Measurements from ENCODE around the gene PGLYRP4. TPM values are rescaled to one million over a fixed set of nuclear protein-coding genes. Genes with fewer than 3 reads are reported as not detected.

Gene PGLYRP4
- polyA plus RNA-seq, 3 donors from 2014 or later: not detected

DNA sequence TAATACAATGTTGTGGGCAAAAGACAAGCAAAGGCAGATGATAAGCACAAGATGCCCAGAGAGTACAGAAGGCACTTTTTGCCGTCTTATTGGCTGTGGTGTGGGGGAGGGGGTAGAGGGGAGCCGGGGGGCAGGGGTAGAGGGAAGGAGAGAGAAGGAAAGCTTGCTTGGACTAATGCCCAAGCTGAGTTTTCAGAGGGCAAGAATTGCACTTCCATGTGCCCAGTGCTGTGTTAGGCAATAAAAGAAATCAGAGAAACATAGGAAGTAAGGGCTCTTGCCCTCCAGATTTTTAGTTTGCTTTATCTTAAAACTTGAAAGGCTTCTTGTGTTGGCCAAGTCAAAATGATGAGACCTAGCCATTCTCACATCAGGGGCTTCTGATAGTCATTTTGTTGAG is 18.4 kb upstream of the PGLYRP4 start:
- Mint-ChIP-seq H3K36me3 (peaks cover 0 to 3% (median 0%) of the 10 kb centered on the region in 3 donors), H3K27me3 (ENCODE audit: low read depth in 3 of 3) (peaks cover 4 to 10% (median 4%) of the 10 kb centered on the region in 3 donors), H3K9me3 (no peaks in the 10 kb centered on the region), H3K27ac (no peak overlapping the region), H3K4me1 (no peaks in the 10 kb centered on the region), H3K4me3 (no peak overlapping the region)
- DNase-seq: no peak

DNA sequence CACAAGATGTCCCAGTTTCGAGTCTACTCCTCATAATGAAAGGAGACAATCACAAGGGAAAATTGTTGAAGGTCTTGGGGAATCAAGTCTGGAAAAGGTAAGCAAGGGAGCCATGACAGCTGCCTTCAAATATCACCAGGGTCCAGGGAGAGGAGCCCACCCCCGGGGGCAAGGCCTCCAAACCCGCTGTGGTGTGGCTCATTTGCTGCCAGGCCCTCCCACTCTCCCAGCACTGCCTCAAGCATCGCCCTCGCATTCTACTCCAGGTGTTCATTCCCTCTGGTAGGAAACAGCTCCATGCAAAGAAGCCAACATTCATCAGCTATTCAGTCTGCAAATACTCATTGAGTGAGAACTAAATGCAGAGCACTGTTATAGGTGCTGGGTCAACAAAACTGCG is 17.6 kb upstream of the PGLYRP4 start:
- Mint-ChIP-seq H3K4me3 (no peak overlapping the region), H3K27ac (peak overlapping the region in 1 of 6 donors; percentile 4), H3K4me1 (no peaks in the 10 kb centered on the region), H3K27me3 (ENCODE audit: low read depth in 3 of 3) (peaks cover 4 to 10% (median 4%) of the 10 kb centered on the region in 3 donors), H3K9me3 (no peaks in the 10 kb centered on the region), H3K36me3 (peaks cover 0 to 3% (median 0%) of the 10 kb centered on the region in 3 donors)
- DNase-seq: no peak

DNA sequence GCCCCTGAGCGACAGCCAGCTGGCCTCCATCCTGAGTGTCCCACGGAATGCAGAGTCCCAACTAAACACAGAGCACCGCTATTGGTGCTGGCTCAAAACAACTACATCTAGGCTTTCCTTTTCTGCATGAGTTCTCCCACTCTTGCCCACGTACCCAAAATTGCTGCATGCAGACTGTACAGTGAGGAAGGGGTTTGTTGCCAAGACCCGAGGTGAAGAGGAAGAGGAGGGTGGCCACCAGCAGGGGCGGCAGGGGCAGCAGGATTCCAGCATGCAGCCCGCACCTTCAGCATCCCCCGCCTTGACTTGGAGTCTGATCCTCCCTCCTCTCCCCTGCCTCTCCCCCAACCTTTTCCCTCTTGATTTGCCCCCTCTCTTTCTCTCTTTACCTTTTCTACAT is 17.1 kb upstream of the PGLYRP4 start:
- Mint-ChIP-seq H3K4me1 (no peaks in the 10 kb centered on the region), H3K36me3 (peaks cover 0 to 3% (median 0%) of the 10 kb centered on the region in 3 donors), H3K27ac (no peak overlapping the region), H3K27me3 (ENCODE audit: low read depth in 3 of 3) (peaks cover 4 to 10% (median 4%) of the 10 kb centered on the region in 3 donors), H3K9me3 (no peaks in the 10 kb centered on the region), H3K4me3 (no peak overlapping the region)
- no peak for DNase-seq

DNA sequence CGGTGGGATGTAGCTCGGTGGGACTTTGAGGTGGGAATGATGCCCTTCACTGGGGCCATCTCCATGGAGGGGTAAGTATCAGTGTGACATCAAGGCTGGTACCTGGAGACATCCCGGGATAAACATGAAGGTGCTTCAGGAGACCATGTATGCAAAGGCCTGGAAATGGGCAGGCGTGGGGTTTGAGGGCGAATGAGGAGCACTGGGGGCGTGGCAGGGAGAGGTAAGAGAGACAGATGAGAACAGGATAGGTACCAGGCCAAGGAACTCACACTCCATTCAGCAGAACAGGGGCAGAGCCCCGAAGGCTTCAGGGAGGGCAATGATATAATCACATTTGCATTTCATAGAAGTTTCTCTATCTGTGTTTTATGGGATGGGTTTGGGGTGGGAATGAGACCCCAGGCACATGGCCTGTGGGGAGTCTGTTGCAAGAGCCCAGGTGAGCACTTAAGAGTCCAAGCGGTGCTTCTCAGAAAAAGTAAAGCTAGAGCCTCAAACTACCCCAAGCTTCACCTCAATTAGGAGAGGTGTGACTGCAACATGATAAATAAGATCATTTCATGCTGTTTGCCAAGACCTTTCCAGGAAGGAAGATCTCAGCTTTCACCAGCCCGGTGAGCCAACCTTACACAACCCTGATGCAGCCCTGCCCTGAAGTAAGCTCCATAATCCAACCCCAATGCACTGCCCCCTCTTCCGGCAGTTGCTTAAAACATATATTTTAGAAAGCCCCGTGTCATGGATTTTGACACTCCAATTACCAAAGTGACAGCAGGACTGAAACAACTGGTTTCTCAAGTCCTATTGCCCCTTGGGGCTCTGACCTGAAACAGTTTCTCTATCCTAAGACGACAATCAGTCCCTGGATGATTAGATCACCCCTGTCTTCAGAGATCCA is 16.4 kb upstream of the PGLYRP4 start:
- Mint-ChIP-seq H3K27ac (no peak overlapping the region), H3K27me3 (ENCODE audit: low read depth in 3 of 3) (peaks cover 4 to 9% (median 4%) of the 10 kb centered on the region in 3 donors), H3K9me3 (no peaks in the 10 kb centered on the region), H3K36me3 (peaks cover 0 to 3% (median 0%) of the 10 kb centered on the region in 3 donors), H3K4me1 (no peaks in the 10 kb centered on the region), H3K4me3 (no peak overlapping the region)
- no peak for DNase-seq

DNA sequence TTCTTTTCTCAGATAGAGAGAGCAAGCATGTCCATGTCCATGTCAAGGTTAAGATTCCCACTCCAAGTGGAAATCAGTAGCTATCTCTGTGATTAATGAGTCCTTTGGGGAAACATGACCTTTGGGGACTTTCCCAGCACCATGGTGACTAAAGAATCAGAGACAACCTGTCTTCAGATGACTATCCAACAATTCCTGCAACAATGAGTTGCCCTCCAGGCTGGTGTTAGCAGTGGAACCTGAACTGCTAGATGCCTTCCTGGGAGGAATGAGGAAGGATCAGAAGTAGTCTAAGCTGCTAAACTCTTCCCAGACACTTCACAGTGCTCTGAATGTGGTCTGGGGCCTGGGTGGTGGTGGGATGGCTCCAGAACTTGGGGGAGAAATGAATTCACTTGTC is 15.5 kb upstream of the PGLYRP4 start:
- Mint-ChIP-seq H3K4me3 (no peak overlapping the region), H3K27ac (no peak overlapping the region), H3K4me1 (no peaks in the 10 kb centered on the region), H3K36me3 (peaks cover 0 to 3% (median 0%) of the 10 kb centered on the region in 3 donors), H3K9me3 (no peaks in the 10 kb centered on the region), H3K27me3 (ENCODE audit: low read depth in 3 of 3) (peaks cover 2 to 9% (median 4%) of the 10 kb centered on the region in 3 donors)
- DNase-seq: no peak

DNA sequence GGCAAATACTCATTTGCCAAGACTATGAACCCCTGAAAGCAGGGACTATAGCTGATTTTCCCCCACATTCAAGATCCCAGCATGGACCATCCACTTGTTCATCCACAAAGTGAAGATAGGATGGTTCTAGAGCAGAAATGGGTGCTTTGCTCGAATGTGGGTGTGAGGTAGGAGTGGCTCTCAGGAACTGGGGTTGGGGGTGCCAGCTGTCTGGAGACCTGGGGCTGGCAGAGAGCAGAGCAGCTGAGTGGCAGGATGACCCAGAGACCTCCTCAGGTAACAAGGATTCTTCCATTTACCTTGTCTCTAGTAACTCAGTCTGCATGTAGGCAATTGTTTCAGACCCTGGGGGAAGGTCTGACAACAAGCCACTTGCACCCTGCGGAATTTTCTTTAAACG is 15.0 kb upstream of the PGLYRP4 start:
- Mint-ChIP-seq H3K27ac (no peak overlapping the region), H3K27me3 (ENCODE audit: low read depth in 3 of 3) (peaks cover 2 to 9% (median 4%) of the 10 kb centered on the region in 3 donors), H3K9me3 (no peaks in the 10 kb centered on the region), H3K4me3 (no peak overlapping the region), H3K4me1 (no peaks in the 10 kb centered on the region), H3K36me3 (peaks cover 0 to 3% (median 0%) of the 10 kb centered on the region in 3 donors)
- DNase-seq: no peak

DNA sequence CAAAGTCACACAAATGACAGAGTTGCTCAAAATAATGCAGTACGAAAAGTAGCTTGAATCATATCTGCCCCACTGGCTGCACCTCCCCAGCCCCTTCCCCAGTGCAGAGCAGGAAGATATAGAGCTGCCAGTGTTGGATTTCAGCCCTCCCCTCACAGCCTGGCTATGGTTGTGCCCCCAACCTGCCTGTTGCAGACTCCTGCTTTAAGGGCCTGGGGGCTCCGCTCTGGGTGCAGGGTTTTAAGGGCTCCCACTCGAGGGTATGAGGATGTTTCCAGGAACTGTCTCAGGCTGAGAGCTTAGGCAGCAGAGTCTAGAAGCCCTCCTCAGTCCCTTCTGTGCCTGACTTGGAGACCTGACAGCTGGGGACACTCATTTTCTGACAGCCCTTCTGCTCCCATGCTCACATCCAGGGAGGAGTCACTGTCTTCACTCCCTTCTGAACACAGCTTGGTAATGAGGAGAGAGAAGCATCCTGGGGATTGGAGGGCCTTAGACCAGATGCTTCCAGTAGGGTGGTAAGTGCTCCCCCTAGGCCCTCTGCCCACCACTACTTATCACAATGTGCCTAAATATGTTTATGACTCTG is 13.6 kb upstream of the PGLYRP4 start:
- H3K4me3 Mint-ChIP-seq: no peak overlapping the region

DNA sequence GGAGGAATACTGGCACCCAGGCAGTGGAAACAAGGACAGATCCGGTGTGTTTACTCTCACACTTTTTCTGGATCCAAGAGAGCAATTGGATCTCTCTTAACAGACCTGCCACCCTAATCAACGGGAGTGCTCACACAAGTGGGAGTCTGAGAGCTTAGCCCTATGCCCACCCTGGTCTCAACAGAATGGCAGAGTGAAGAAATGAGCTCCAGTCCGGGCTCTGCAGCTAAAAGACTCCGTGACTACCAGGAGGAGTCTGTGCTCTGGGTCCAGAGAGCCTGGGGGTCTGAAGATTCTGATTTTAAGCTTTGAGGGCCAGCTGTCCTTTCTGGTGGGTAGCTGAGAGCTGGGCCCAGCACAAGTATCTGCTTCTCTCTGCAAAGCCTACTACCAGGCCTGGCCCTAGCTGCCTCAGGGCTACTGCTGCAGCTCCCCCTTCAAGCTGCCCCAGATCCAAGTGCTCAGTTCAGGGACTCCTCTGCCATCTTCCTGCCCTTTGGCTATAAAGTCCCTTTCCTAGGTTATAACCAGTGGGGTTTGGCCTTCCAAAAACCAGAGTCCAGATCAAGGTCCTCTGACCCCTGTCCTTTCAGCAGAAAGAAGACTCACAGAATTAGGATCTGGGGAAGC is 13.0 kb upstream of the PGLYRP4 start:
- Mint-ChIP-seq H3K36me3 (peaks cover 0 to 3% (median 0%) of the 10 kb centered on the region in 3 donors), H3K27ac (no peak overlapping the region), H3K4me3 (no peak overlapping the region), H3K4me1 (peaks cover 0 to 4% of the 10 kb centered on the region in 2 donors), H3K27me3 (ENCODE audit: low read depth in 3 of 3) (peaks cover 2 to 10% (median 4%) of the 10 kb centered on the region in 3 donors), H3K9me3 (no peaks in the 10 kb centered on the region)
- no peak for DNase-seq

More for the DNA sequence above, 13.6 kb upstream of the PGLYRP4 start:
- Mint-ChIP-seq H3K27ac (no peak overlapping the region), H3K36me3 (peaks cover 0 to 3% (median 0%) of the 10 kb centered on the region in 3 donors), H3K4me1 (peaks cover 0 to 4% of the 10 kb centered on the region in 2 donors), H3K27me3 (ENCODE audit: low read depth in 3 of 3) (peaks cover 2 to 9% (median 4%) of the 10 kb centered on the region in 3 donors), H3K9me3 (no peaks in the 10 kb centered on the region)
- DNase-seq: no peak

DNA sequence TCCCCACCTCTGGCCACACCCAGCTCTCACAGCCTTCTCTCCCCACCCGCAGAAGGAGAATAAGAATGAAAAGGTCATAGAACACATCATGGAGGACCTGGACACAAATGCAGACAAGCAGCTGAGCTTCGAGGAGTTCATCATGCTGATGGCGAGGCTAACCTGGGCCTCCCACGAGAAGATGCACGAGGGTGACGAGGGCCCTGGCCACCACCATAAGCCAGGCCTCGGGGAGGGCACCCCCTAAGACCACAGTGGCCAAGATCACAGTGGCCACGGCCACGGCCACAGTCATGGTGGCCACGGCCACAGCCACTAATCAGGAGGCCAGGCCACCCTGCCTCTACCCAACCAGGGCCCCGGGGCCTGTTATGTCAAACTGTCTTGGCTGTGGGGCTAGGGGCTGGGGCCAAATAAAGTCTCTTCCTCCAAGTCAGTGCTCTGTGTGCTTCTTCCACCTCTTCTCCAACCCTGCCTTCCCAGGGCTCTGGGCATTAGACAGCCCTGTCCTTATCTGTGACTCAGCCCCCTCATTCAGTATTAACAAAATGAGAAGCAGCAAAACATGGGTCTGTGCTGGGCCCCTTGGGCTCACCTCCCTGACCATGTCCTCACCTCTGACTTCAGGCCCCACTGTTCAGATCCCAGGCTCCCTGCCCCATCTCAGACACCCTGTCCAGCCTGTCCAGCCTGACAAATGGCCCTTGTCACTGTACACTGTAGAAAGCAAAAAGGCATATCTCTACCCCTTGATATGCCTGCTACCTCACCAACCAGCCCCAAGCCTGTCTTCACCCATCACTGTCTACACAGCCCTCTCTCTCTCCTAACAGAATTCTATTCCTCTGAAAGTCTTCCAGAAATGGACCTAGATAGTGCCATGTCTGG is 12.2 kb upstream of the PGLYRP4 start:
- Mint-ChIP-seq H3K27me3 (ENCODE audit: low read depth in 3 of 3) (peaks cover 2 to 9% (median 4%) of the 10 kb centered on the region in 3 donors), H3K9me3 (no peaks in the 10 kb centered on the region), H3K36me3 (peaks cover 0 to 3% (median 0%) of the 10 kb centered on the region in 3 donors), H3K27ac (no peak overlapping the region), H3K4me3 (no peak overlapping the region), H3K4me1 (peaks cover 0 to 4% of the 10 kb centered on the region in 2 donors)
- no peak for DNase-seq

DNA sequence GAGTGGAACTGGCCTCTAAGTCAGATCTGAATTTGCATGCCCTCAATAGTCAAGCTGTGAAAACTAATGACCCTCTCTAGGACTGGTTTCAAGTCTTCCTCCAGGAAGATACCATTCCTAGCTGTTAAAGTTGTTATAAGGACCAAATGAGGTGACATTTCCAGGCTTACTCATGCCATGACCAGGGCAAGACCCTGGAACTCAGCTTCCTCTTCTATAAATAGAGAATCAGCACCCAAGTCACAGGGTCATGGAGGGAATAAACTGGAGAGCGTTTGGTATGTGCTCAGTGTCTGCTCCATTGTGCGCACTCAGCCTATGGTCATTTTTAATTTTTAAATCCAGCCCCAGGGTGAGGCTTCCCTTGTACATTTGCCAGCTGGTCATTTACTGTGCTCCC is 11.5 kb upstream of the PGLYRP4 start:
- no peak for DNase-seq
- Mint-ChIP-seq H3K9me3 (no peaks in the 10 kb centered on the region), H3K4me1 (peaks cover 0 to 4% of the 10 kb centered on the region in 2 donors), H3K27ac (no peak overlapping the region), H3K4me3 (no peak overlapping the region), H3K27me3 (ENCODE audit: low read depth in 3 of 3) (peaks cover 2 to 9% (median 4%) of the 10 kb centered on the region in 3 donors), H3K36me3 (peaks cover 0 to 3% (median 0%) of the 10 kb centered on the region in 3 donors)

DNA sequence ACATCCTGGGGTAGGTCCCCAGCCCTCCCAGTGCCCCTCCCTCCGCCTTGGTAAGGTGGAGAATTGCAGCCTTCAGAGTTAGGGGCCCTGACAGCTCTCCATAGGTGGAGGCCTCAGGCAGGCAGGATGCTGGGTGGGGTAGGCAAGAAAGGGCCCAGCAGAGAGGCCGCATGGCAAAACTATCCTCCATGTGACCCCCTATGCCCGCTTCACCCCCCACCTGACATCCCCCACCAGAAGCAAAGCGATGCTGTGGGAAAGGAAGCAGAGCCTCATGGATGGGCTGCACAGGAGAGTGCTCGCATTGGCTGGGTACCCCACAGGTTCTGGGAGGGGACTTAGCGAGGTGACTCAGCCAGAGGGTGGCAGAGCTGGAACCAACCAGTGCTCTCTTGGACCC is 10.6 kb upstream of the PGLYRP4 start:
- peaks cover 0 to 4% of the 10 kb centered on the region in 2 donors for H3K4me1 Mint-ChIP-seq
- peaks cover 0 to 8% (median 2%) of the 10 kb centered on the region in 3 donors for H3K27me3 Mint-ChIP-seq (ENCODE audit: low read depth in 3 of 3)
- no peak overlapping the region for H3K4me3 Mint-ChIP-seq
- DNase-seq: no peak
- H3K9me3 Mint-ChIP-seq: no peaks in the 10 kb centered on the region
- H3K27ac Mint-ChIP-seq: no peak overlapping the region
- H3K36me3 Mint-ChIP-seq: peaks cover 0 to 3% (median 0%) of the 10 kb centered on the region in 3 donors

DNA sequence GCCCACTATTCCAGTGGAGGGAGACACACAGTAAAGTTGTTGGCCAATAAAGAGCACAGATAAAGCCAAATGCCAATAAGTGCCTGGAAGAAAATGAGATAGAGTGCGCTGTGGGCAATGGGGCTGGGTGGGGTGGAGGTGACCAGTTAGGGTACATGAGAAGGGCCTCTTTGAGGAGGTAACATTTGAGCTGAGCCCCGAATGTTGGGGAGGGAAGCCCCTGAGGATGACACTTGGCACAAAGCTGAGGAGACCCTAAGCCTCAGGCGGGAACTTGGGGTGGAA is 10.0 kb upstream of the PGLYRP4 start:
- H3K4me3 Mint-ChIP-seq: no peak overlapping the region
- H3K27ac Mint-ChIP-seq: no peak overlapping the region
- H3K36me3 Mint-ChIP-seq: peaks cover 0 to 3% (median 0%) of the 10 kb centered on the region in 3 donors

More for the DNA sequence above, 10.0 kb upstream of the PGLYRP4 start:
- DNase-seq: no peak
- Mint-ChIP-seq H3K27me3 (ENCODE audit: low read depth in 3 of 3) (peaks cover 0 to 8% (median 2%) of the 10 kb centered on the region in 3 donors), H3K4me1 (peaks cover 0 to 4% of the 10 kb centered on the region in 2 donors), H3K9me3 (no peaks in the 10 kb centered on the region)
